GM23338 (cell line): ENCODE measurements around the gene ZSWIM9. TPM values are rescaled to one million over a fixed set of nuclear protein-coding genes. Genes with fewer than 3 reads are reported as not detected.

Experiments
- REST ChIP-seq: IDR thresholded peaks from one replicate; pipeline ENCODE4 v1.6.1; 2018; ENCODE audit warnings: antibody characterized with exemption; ENCODE audit not compliant: unreplicated experiment
- polyA plus RNA-seq: library from polyadenylated mRNA; unstranded; fragments of >200 nt; fragmentation: Nextera tagmentation; extraction: Ambion mirVana; gene quantifications from 2 replicates; pipeline ENCODE4 v1.2.1, GENCODE V29; 2016
- total RNA-seq: library from RNA; depleted of rRNA; stranded (reverse); fragments of >200 nt; shearing (Covaris generic); gene quantifications from 2 replicates; pipeline ENCODE4 v1.2.3, GENCODE V29; 2014
- TF ChIP-seq, protein P1 (sequence below): fragments of 250-450 bp; sonication (Bioruptor Pico); IDR thresholded peaks from 2 replicates; pipeline ENCODE4 v1.5.0; 2020; ENCODE audit warnings: mild to moderate bottlenecking, moderate library complexity
- TF ChIP-seq, protein P2 (sequence below), 2 experiments: fragments of 200-600 bp in 1 of 2; sonication (generic) in 1 of 2; conservative IDR thresholded peaks; 2 replicates each; pipeline versions ENCODE4 v1.5.1 to v1.6.1; 2016 to 2017; ENCODE audit warnings: antibody characterized with exemption in 2 of 2, low read depth in 2 of 2, mild to moderate bottlenecking in 2 of 2, moderate library complexity in 1 of 2

ZSWIM9 gene
- total and polyA plus RNA-seq, 2 experiments from 2014 or later, result 2.9 to 9.1 TPM

GRCh38 chr19:48186015-48186414 lies 15.5 kb downstream of the ZSWIM9 start (continued):
- TF ChIP-seq, protein P1, sequence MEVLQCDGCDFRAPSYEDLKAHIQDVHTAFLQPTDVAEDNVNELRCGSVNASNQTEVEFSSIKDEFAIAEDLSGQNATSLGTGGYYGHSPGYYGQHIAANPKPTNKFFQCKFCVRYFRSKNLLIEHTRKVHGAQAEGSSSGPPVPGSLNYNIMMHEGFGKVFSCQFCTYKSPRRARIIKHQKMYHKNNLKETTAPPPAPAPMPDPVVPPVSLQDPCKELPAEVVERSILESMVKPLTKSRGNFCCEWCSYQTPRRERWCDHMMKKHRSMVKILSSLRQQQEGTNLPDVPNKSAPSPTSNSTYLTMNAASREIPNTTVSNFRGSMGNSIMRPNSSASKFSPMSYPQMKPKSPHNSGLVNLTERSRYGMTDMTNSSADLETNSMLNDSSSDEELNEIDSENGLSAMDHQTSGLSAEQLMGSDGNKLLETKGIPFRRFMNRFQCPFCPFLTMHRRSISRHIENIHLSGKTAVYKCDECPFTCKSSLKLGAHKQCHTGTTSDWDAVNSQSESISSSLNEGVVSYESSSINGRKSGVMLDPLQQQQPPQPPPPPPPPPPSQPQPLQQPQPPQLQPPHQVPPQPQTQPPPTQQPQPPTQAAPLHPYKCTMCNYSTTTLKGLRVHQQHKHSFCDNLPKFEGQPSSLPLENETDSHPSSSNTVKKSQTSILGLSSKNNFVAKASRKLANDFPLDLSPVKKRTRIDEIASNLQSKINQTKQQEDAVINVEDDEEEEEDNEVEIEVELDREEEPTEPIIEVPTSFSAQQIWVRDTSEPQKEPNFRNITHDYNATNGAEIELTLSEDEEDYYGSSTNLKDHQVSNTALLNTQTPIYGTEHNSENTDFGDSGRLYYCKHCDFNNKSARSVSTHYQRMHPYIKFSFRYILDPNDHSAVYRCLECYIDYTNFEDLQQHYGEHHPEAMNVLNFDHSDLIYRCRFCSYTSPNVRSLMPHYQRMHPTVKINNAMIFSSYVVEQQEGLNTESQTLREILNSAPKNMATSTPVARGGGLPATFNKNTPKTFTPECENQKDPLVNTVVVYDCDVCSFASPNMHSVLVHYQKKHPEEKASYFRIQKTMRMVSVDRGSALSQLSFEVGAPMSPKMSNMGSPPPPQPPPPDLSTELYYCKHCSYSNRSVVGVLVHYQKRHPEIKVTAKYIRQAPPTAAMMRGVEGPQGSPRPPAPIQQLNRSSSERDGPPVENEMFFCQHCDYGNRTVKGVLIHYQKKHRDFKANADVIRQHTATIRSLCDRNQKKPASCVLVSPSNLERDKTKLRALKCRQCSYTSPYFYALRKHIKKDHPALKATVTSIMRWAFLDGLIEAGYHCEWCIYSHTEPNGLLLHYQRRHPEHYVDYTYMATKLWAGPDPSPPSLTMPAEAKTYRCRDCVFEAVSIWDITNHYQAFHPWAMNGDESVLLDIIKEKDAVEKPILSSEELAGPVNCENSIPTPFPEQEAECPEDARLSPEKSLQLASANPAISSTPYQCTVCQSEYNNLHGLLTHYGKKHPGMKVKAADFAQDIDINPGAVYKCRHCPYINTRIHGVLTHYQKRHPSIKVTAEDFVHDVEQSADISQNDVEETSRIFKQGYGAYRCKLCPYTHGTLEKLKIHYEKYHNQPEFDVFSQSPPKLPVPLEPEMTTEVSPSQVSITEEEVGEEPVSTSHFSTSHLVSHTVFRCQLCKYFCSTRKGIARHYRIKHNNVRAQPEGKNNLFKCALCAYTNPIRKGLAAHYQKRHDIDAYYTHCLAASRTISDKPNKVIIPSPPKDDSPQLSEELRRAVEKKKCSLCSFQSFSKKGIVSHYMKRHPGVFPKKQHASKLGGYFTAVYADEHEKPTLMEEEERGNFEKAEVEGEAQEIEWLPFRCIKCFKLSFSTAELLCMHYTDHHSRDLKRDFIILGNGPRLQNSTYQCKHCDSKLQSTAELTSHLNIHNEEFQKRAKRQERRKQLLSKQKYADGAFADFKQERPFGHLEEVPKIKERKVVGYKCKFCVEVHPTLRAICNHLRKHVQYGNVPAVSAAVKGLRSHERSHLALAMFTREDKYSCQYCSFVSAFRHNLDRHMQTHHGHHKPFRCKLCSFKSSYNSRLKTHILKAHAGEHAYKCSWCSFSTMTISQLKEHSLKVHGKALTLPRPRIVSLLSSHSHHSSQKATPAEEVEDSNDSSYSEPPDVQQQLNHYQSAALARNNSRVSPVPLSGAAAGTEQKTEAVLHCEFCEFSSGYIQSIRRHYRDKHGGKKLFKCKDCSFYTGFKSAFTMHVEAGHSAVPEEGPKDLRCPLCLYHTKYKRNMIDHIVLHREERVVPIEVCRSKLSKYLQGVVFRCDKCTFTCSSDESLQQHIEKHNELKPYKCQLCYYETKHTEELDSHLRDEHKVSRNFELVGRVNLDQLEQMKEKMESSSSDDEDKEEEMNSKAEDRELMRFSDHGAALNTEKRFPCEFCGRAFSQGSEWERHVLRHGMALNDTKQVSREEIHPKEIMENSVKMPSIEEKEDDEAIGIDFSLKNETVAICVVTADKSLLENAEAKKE (CRISPR knock-in tag), result no peak
- TF ChIP-seq, protein P2, sequence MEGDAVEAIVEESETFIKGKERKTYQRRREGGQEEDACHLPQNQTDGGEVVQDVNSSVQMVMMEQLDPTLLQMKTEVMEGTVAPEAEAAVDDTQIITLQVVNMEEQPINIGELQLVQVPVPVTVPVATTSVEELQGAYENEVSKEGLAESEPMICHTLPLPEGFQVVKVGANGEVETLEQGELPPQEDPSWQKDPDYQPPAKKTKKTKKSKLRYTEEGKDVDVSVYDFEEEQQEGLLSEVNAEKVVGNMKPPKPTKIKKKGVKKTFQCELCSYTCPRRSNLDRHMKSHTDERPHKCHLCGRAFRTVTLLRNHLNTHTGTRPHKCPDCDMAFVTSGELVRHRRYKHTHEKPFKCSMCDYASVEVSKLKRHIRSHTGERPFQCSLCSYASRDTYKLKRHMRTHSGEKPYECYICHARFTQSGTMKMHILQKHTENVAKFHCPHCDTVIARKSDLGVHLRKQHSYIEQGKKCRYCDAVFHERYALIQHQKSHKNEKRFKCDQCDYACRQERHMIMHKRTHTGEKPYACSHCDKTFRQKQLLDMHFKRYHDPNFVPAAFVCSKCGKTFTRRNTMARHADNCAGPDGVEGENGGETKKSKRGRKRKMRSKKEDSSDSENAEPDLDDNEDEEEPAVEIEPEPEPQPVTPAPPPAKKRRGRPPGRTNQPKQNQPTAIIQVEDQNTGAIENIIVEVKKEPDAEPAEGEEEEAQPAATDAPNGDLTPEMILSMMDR (conservative IDR thresholded peaks at IDR 0.05; ENCODE audit: low read depth in 2 of 2), result no peak
- TF ChIP-seq REST, result no peak
